ENCODE data around the gene RASL11B. TPM values are rescaled to one million over a fixed set of nuclear protein-coding genes. Genes with fewer than 3 reads are reported as not detected.

The RASL11B gene
- total RNA-seq, 1 donor from 2014 or later = 21.2 TPM

DNA sequence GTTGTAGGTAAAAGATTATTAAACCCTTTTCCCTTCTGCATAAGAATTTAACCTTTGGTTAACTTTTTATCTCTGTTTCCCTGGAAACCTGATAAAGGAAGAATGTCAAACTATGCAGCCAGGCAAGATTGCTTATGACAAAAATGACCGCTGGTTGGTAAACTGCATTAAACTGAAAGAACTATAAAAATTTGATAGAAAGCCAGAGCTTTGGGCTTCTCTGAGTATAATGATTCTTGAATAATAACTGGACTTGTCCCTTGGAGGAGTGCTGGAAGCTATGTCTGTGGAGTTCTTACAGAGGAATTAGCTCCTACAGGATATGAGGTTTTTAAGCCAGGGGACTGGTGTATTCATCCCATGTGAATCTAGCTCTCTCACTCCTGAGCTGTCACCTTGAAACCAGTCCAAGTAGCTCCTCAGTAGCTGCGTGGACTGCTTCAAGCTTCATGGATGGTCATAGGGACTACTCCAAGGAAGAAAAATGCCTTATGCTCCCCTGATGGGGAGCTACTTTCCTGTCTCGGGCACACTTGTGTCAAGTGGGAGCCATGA is 52.0 kb downstream of the RASL11B start:
- no peak for DNase-seq (ENCODE audit: low read depth)

DNA sequence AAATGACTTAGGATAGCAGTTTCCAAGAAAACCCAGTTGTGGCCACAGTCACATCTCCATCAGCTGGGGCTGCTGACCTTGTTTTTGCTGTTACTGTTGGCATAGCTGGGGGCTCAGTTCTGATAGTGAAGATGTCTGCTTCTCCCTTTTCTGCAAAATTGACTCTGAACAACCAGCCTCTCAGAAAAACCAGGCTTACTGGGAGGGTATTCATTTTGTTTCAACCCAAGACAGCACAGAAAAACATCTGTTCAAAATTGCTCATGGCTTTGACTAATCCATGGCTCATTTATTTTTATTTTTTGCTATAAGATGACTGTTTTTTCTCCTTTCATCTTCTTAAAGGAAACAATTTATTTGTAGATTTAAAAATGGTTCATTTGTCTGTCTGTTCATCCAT is 53.1 kb downstream of the RASL11B start:
- DNase-seq (ENCODE audit: low read depth) = no peak

DNA sequence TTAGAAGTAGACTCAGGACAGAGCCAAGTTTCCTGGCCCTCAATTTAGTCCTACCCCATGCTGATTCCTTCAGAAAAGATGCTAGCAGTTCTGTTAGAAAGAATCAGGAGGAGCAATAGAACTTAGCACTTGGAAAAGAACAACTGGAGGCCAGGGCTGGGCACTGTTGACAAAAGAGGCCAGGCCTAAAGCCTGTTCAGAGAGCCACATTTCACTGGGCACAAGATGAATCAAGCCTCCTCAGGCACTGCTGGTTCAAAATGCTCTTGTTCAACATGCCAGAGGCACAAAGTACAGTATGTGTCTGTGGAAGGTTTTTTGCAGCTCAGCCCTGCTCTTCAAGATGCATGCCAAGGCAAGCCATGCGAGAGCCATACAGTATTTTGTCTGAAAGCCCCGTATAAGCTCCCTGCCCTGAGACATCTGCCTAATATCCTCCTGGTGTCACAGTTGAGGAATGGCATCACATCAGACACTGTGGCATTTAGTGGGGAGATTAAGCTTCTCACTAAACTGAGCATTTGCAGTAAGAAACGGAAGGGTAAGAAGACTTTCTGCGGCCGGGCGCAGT is 53.7 kb downstream of the RASL11B start:
- DNase-seq (ENCODE audit: low read depth) = no peak

Other genes starting within 250 kb of the RASL11B start
- gene USP46, start 203.0 kb upstream of the RASL11B start, total RNA-seq = 21.9 and 44.6 TPM in 2 replicates
- 5.4 and 8.7 TPM in 2 replicates for gene ERVMER34-1, start 110.9 kb upstream of the RASL11B start, total RNA-seq

Measured in renal cortical epithelial cell (primary cell).